ENCODE results near the gene LRMDA. TPM values are rescaled to one million over a fixed set of nuclear protein-coding genes. Genes with fewer than 3 reads are reported as not detected.

The LRMDA gene
- total RNA-seq, 4 donors from 2014 or later, result 1.5 to 15.7 (median 4.6) TPM

DNA sequence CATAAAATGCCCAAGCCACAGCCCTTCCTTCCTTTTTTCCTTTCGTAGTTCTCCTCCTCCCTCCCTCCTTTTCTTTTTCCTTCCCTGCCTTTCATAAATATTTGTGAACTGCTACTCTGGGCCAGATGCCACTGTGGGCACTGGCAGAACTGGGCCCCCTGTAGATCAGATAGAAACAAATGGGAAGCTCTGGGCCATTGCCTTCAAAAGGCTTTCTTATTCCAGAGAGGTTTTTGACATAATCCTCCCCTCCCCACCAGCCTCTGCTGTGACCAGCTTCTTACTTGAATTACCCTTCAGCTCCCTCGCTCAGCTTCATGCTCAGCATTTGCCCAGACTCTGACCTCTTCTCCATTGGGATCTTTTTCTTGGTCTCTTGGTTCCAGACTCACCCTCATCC, 886.8 kb downstream of the LRMDA start:
- Histone ChIP-seq H3K4me1 (no peaks in the 10 kb centered on the region), H3K36me3 (no peaks in the 10 kb centered on the region), H3K9me3 (no peaks in the 10 kb centered on the region), H3K27ac (peak overlapping the region in 1 of 2 donors; percentile 6), H3K27me3 (no peaks in the 10 kb centered on the region), H3K4me3 (no peak overlapping the region)
- intact Hi-C loops (cut with DNase I; ENCODE audit: low total_unique reads), result no loop called here
- DNase-seq, result no peak
- TF ChIP-seq CTCF (IDR thresholded peaks at IDR 0.05) (no peak), POLR2A (IDR thresholded peaks at IDR 0.05) (no peak)

GRCh38 chr10:76319661-76320060, 888.2 kb downstream of the LRMDA start:
- no peak overlapping the region for H3K27ac ChIP-seq
- H3K27me3 ChIP-seq, result no peaks in the 10 kb centered on the region
- peak in 1 of 2 donors; percentile 42 for DNase-seq
- no peaks in the 10 kb centered on the region for H3K4me1 ChIP-seq
- no peak overlapping the region for H3K4me3 ChIP-seq
- TF ChIP-seq CTCF (IDR thresholded peaks at IDR 0.05) (no peak), POLR2A (IDR thresholded peaks at IDR 0.05) (no peak)
- H3K36me3 ChIP-seq, result no peaks in the 10 kb centered on the region
- intact Hi-C loops (cut with DNase I; ENCODE audit: low total_unique reads), result no loop called here
- H3K9me3 ChIP-seq, result no peaks in the 10 kb centered on the region

DNA sequence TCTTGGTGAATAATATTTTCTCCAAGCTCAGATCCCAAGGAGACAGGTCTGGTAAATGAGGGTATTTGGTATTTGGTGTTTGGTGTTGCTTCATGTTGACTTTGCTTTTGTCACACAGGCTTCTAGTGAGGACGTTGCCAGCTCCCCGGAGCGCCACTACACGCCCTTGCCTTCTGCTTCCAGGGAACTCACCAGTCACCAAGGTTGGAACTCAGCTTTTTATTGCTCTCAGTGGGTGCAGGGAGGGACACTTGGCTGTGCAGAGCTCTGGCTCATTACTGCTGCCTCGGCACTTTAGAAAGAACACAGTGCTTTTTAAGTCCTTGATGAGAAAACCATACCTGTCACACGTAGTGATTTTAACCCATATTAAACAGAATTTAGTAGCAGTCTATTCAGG, 892.9 kb downstream of the LRMDA start:
- no peaks in the 10 kb centered on the region for H3K4me1 ChIP-seq
- intact Hi-C loops (cut with DNase I; ENCODE audit: low total_unique reads), result no loop called here
- no peaks in the 10 kb centered on the region for H3K27me3 ChIP-seq
- DNase-seq, result no peak
- TF ChIP-seq CTCF (IDR thresholded peaks at IDR 0.05), result no peak
- TF ChIP-seq POLR2A (IDR thresholded peaks at IDR 0.05), result no peak
- H3K9me3 ChIP-seq, result no peaks in the 10 kb centered on the region
- H3K27ac ChIP-seq, result no peak overlapping the region
- H3K4me3 ChIP-seq, result no peak overlapping the region
- H3K36me3 ChIP-seq, result no peaks in the 10 kb centered on the region

GRCh38 chr10:76327441-76327840, 896.0 kb downstream of the LRMDA start:
- intact Hi-C loops (cut with DNase I; ENCODE audit: low total_unique reads), result no loop called here
- H3K9me3 ChIP-seq, result no peaks in the 10 kb centered on the region
- peaks cover 0 to 6% of the 10 kb centered on the region in 2 donors for H3K4me1 ChIP-seq
- H3K27ac ChIP-seq, result no peak overlapping the region
- no peak for TF ChIP-seq CTCF (IDR thresholded peaks at IDR 0.05)
- TF ChIP-seq POLR2A (IDR thresholded peaks at IDR 0.05), result no peak
- no peak for DNase-seq
- no peak overlapping the region for H3K4me3 ChIP-seq
- no peaks in the 10 kb centered on the region for H3K36me3 ChIP-seq
- H3K27me3 ChIP-seq, result no peaks in the 10 kb centered on the region

GRCh38 chr10:76328348-76328747, 896.9 kb downstream of the LRMDA start:
- DNase-seq, result no peak
- intact Hi-C loops (cut with DNase I; ENCODE audit: low total_unique reads), result no loop called here
- Histone ChIP-seq H3K4me1 (peaks cover 0 to 6% of the 10 kb centered on the region in 2 donors), H3K27me3 (no peaks in the 10 kb centered on the region), H3K36me3 (no peaks in the 10 kb centered on the region), H3K27ac (no peak overlapping the region), H3K4me3 (no peak overlapping the region), H3K9me3 (no peaks in the 10 kb centered on the region)
- TF ChIP-seq CTCF (IDR thresholded peaks at IDR 0.05) (no peak), POLR2A (IDR thresholded peaks at IDR 0.05) (no peak)
